IgD-negative memory B cell (primary cell): ENCODE results near the gene SWAP70. TPM values are rescaled to one million over a fixed set of nuclear protein-coding genes. Genes with fewer than 3 reads are reported as not detected.
"Not testable (repeated sequence)": the region's sequence is repeated elsewhere in the genome, so short reads cannot be mapped to it uniquely, and the experiment has no call there.

Experiments used
- H3K27ac Mint-ChIP-seq, 3 donors: one replicate each; pipeline ENCODE4 v1.8.0; 2020 to 2022; ENCODE audit warnings: mild to moderate bottlenecking in 3 of 3, mixed read lengths in 3 of 3, moderate library complexity in 1 of 3
- H3K27me3 Mint-ChIP-seq: one replicate; pipeline ENCODE4 v1.8.0; 2021; ENCODE audit warnings: mixed read lengths
- H3K36me3 Mint-ChIP-seq: one replicate; pipeline ENCODE4 v1.8.0; 2020; ENCODE audit warnings: mild to moderate bottlenecking, mixed read lengths
- H3K4me1 Mint-ChIP-seq, 3 donors: one replicate each; pipeline ENCODE4 v1.8.0; 2020 to 2022; ENCODE audit warnings: mixed read lengths in 3 of 3, mild to moderate bottlenecking in 1 of 3
- H3K4me3 Mint-ChIP-seq, 4 donors: one replicate each; pipeline ENCODE4 v1.8.0; 2020 to 2022; ENCODE audit warnings: mild to moderate bottlenecking in 4 of 4, mixed read lengths in 4 of 4, moderate library complexity in 3 of 4
- H3K9me3 Mint-ChIP-seq, 3 donors: one replicate each; pipeline ENCODE4 v1.8.0; 2020 to 2021; ENCODE audit warnings: mixed read lengths in 3 of 3, mild to moderate bottlenecking in 1 of 3
- polyA plus RNA-seq: library from polyadenylated mRNA; unstranded; fragments of 300-500 nt; fragmentation: Illumina TruSeq; gene quantifications from one replicate; pipeline ENCODE4 v1.2.3, GENCODE V29; 2021

The SWAP70 gene
- polyA plus RNA-seq, 1 donor from 2014 or later, result 298 TPM

DNA sequence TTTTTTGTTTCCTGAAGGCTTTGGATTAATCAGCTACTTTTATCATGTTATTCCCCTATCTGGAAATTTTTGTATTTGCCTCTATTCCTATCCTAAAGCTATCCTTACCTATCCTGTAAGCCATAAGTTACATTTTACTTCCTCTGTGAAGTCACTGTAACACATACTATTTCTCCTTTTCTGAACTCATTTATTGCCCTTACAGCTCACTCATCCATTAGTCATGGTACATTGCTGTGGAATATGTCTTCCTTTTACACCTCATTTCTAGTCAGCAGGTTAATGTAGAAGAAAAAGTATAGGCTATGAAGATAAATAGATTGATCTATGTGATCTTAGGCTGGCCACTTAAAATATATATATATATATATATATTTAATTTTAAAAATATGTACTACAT lies 28.0 kb downstream of the SWAP70 start:
- Mint-ChIP-seq H3K27ac (peak overlapping the region in 2 of 3 donors; percentile 64 to 89), H3K4me1 (peaks cover 38 to 45% (median 39%) of the 10 kb centered on the region in 3 donors), H3K36me3 (peaks cover 6% of the 10 kb centered on the region), H3K27me3 (no peaks in the 10 kb centered on the region), H3K9me3 (no peaks in the 10 kb centered on the region), H3K4me3 (peak overlapping the region; percentile 42 to 93 (median 70))

DNA sequence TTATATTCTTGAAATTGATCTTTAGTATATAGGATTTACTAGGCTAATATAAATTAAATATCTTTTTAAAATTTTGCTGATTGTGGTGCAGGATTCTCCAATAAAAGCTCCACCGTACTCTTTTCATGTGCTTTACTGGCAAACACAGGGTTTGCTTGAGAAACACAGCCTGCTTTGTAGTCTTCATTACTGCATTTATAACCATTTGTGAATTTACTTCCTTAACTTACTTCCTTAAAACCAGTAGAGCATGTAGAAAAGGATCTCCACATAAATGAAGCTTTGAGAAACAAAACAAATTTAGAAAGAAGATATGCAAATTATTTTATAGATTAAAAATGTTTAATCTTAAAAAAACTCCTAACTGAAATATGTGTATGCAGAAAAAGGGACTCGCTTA lies 28.8 kb downstream of the SWAP70 start:
- Mint-ChIP-seq H3K4me3 (peak overlapping the region; percentile 42 to 93 (median 65)), H3K4me1 (peaks cover 41 to 48% (median 45%) of the 10 kb centered on the region in 3 donors), H3K9me3 (no peaks in the 10 kb centered on the region), H3K27me3 (no peaks in the 10 kb centered on the region), H3K36me3 (peaks cover 6% of the 10 kb centered on the region), H3K27ac (peak overlapping the region in 2 of 3 donors; percentile 64 to 96)

DNA sequence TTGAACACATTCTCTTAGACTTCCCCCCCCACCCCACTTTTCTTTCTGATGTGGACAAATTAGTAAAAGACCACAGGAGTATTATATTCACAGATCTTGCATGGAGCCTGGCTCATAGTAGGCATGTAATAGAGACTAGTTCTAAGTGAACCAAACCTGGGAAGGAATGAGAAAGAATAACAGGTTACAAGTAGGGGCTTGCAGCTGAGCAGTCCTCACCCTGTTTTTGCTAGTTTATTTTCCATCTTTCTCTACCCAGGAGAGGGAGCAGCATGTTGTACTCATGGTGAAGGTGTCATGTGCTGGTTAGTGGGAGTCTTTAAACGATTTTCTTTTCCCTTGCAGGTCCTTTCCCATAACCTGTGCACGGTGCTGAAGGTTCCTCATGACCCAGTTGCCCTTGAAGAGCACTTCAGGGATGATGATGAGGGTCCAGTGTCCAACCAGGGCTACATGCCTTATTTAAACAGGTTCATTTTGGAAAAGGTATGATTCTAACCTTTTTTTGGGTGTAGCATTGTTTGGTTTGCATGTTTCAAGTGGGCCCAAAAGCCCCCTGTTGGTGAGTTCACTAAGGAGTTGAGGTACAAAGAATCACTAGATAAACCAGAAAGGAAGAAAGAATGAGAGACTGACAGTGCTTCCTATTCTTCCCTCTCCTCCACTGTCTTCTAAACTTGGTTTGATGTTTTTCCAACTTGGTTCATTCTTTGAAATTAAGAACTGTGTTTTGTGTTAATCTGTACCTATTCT lies 30.1 kb downstream of the SWAP70 start:
- H3K27ac Mint-ChIP-seq, result peak overlapping the region in 2 of 3 donors; percentile 64 to 91
- peaks cover 51 to 57% (median 56%) of the 10 kb centered on the region in 3 donors for H3K4me1 Mint-ChIP-seq
- peaks cover 14% of the 10 kb centered on the region for H3K36me3 Mint-ChIP-seq
- H3K27me3 Mint-ChIP-seq, result no peaks in the 10 kb centered on the region
- H3K4me3 Mint-ChIP-seq, result peak overlapping the region; percentile 41 to 87 (median 82)
- no peaks in the 10 kb centered on the region for H3K9me3 Mint-ChIP-seq

- H3K27ac Mint-ChIP-seq, result peak overlapping the region in 2 of 3 donors; percentile 5 to 64
- peaks cover 14% of the 10 kb centered on the region for H3K36me3 Mint-ChIP-seq
- H3K9me3 Mint-ChIP-seq, H3K27me3 Mint-ChIP-seq: not testable (repeated sequence)
- peaks cover 57 to 63% (median 63%) of the 10 kb centered on the region in 3 donors for H3K4me1 Mint-ChIP-seq
- peak overlapping the region in 2 of 4 donors; percentile 37 to 66 for H3K4me3 Mint-ChIP-seq
These were observed 31.4 kb downstream of the SWAP70 start for GRCh38 chr11:9695228-9695627.

GRCh38 chr11:9697766-9698165 lies 33.9 kb downstream of the SWAP70 start:
- H3K4me1 Mint-ChIP-seq, result peaks cover 56 to 63% (median 60%) of the 10 kb centered on the region in 3 donors
- peak overlapping the region; percentile 51 to 94 (median 90) for H3K27ac Mint-ChIP-seq
- no peaks in the 10 kb centered on the region for H3K27me3 Mint-ChIP-seq
- no peaks in the 10 kb centered on the region for H3K9me3 Mint-ChIP-seq
- H3K36me3 Mint-ChIP-seq, result peaks cover 23% of the 10 kb centered on the region
- peak overlapping the region; percentile 26 to 88 (median 71) for H3K4me3 Mint-ChIP-seq

DNA sequence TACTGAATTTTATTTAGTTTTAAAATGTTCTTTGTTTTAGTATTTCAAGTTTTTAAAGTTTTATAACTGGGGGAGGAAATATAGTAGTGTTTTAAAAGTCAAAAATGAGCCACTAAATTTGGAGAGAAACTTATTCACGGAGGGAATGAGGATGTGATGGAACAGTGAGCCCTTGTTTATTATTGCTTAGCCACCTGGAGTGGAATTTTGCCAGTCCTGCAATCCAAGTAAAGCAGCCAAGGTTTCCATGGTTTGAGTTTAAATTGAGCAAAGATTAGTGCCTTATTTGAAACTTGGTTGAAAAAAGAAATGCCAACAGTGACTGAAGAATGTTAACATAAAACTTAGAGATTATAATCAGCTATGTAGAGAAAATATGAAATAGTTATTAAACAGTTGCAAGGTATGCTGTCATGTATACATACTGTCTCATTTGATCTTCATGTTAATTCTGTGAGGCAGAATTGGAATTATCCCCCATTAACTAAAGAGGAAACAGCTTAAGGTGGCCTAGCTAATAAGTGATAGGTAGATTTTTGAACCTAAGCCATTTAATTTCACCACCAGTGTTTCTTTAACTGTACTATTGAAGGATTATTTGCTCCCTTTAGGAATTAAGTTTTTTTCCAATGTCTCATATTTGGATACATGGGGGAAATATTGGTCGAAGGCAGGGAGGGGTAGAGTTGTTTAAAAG lies 36.4 kb downstream of the SWAP70 start:
- H3K4me1 Mint-ChIP-seq, result peaks cover 54 to 65% (median 62%) of the 10 kb centered on the region in 3 donors
- peak overlapping the region; percentile 71 to 85 (median 80) for H3K27ac Mint-ChIP-seq
- H3K36me3 Mint-ChIP-seq, result peaks cover 22% of the 10 kb centered on the region
- peak overlapping the region in 2 of 4 donors; percentile 53 to 85 for H3K4me3 Mint-ChIP-seq
- H3K27me3 Mint-ChIP-seq, result no peaks in the 10 kb centered on the region
- no peaks in the 10 kb centered on the region for H3K9me3 Mint-ChIP-seq

GRCh38 chr11:9701799-9702198 lies 37.9 kb downstream of the SWAP70 start:
- H3K4me3 Mint-ChIP-seq, result peak overlapping the region in 3 of 4 donors; percentile 60 to 90 (median 61)
- H3K9me3 Mint-ChIP-seq, result no peaks in the 10 kb centered on the region
- no peaks in the 10 kb centered on the region for H3K27me3 Mint-ChIP-seq
- H3K4me1 Mint-ChIP-seq, result peaks cover 50 to 59% (median 57%) of the 10 kb centered on the region in 3 donors
- H3K36me3 Mint-ChIP-seq, result peaks cover 20% of the 10 kb centered on the region
- peak overlapping the region; percentile 75 to 91 (median 82) for H3K27ac Mint-ChIP-seq

- H3K27me3 Mint-ChIP-seq, result no peaks in the 10 kb centered on the region
- peak overlapping the region; percentile 39 to 90 (median 60) for H3K4me3 Mint-ChIP-seq
- H3K36me3 Mint-ChIP-seq, result peaks cover 19% of the 10 kb centered on the region
- H3K4me1 Mint-ChIP-seq, result peaks cover 50 to 60% (median 54%) of the 10 kb centered on the region in 3 donors
- no peaks in the 10 kb centered on the region for H3K9me3 Mint-ChIP-seq
- H3K27ac Mint-ChIP-seq, result peak overlapping the region; percentile 88 to 93 (median 90)
These were observed 39.4 kb downstream of the SWAP70 start for GRCh38 chr11:9703280-9703679.

DNA sequence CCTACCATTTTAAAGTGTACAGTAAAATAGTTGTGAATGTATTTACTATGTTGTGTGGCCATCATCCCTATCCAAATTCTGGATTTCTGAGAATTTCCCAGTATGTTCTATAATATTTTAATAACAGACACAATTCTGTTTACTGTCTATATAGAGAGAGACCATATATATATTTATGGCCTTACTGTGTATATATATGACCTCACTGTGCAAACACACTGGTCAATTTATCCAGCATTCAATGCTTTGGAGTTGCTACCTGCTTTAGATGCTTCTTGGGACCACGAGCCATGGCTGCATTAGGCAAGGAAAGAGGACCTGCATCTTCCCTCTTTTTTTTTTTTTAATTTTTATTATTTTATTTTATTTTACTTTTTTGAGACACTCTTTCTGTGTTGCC lies 40.2 kb downstream of the SWAP70 start:
- Mint-ChIP-seq H3K27me3 (no peaks in the 10 kb centered on the region), H3K36me3 (peaks cover 14% of the 10 kb centered on the region), H3K4me1 (peaks cover 48 to 61% (median 52%) of the 10 kb centered on the region in 3 donors), H3K4me3 (no peak overlapping the region), H3K9me3 (no peaks in the 10 kb centered on the region), H3K27ac (peak overlapping the region; percentile 84 to 93 (median 90))

DNA sequence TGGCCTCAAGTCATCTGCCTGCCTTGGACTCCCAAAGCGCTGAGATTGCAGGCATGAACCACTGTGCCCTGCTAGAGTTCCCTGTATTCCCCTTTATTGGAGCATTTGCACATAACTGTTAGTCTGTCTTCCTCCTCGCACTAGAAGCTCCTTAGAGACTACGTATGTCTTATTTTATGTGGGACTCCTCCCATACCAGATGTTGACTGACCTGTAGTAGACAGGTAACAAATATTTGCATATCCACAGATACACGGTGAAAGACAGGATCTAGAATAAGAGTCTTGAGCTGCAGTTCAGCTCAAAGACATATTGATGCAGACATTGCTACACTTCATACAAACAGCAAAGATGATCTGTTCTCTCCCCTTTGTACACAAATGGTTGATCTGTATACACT lies 40.7 kb downstream of the SWAP70 start:
- H3K27ac Mint-ChIP-seq, result peak overlapping the region; percentile 65 to 87 (median 84)
- peaks cover 48 to 64% (median 54%) of the 10 kb centered on the region in 3 donors for H3K4me1 Mint-ChIP-seq
- no peaks in the 10 kb centered on the region for H3K9me3 Mint-ChIP-seq
- no peaks in the 10 kb centered on the region for H3K27me3 Mint-ChIP-seq
- H3K36me3 Mint-ChIP-seq, result peaks cover 15% of the 10 kb centered on the region
- H3K4me3 Mint-ChIP-seq, result peak overlapping the region; percentile 1 to 76 (median 38)

- H3K36me3 Mint-ChIP-seq, result peaks cover 18% of the 10 kb centered on the region
- not testable (repeated sequence) for H3K9me3 Mint-ChIP-seq, H3K27ac Mint-ChIP-seq
These were observed 41.5 kb downstream of the SWAP70 start for GRCh38 chr11:9705361-9705760.

GRCh38 chr11:9708544-9708943 lies 44.7 kb downstream of the SWAP70 start:
- Mint-ChIP-seq H3K4me1 (peaks cover 49 to 63% (median 52%) of the 10 kb centered on the region in 3 donors), H3K27me3 (no peaks in the 10 kb centered on the region), H3K4me3 (peak overlapping the region; percentile 1 to 72 (median 43)), H3K36me3 (peaks cover 7% of the 10 kb centered on the region), H3K27ac (peak overlapping the region; percentile 55 to 92 (median 86)), H3K9me3 (no peaks in the 10 kb centered on the region)

More at GRCh38 chr11:9705361-9705760, 41.5 kb downstream of the SWAP70 start:
- peaks cover 50 to 66% (median 57%) of the 10 kb centered on the region in 3 donors for H3K4me1 Mint-ChIP-seq
- H3K27me3 Mint-ChIP-seq, H3K4me3 Mint-ChIP-seq: not testable (repeated sequence)

DNA sequence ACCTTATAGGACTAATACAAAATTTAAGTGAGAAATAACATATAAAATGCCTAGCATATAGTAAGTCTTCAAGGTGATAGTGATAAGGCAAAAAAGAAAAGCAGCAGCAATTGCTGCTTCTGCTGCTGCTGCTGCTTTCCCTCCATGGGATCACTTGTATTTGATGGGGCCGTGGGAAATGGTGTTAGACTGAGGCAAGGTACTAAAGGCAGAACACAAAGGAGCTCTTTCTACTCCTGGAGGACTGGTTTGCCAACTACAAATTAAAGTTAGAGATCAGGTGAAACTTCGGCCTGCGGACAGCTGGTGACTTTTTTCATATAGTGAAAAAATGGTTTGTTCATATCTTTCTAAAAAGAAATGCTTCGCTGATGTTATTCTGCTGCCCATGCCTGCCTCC lies 46.3 kb downstream of the SWAP70 start:
- peaks cover 12% of the 10 kb centered on the region for H3K36me3 Mint-ChIP-seq
- no peaks in the 10 kb centered on the region for H3K27me3 Mint-ChIP-seq
- H3K4me3 Mint-ChIP-seq, result peak overlapping the region in 3 of 4 donors; percentile 24 to 72 (median 70)
- peaks cover 50 to 63% (median 54%) of the 10 kb centered on the region in 3 donors for H3K4me1 Mint-ChIP-seq
- peak overlapping the region; percentile 79 to 92 (median 90) for H3K27ac Mint-ChIP-seq
- no peaks in the 10 kb centered on the region for H3K9me3 Mint-ChIP-seq

DNA sequence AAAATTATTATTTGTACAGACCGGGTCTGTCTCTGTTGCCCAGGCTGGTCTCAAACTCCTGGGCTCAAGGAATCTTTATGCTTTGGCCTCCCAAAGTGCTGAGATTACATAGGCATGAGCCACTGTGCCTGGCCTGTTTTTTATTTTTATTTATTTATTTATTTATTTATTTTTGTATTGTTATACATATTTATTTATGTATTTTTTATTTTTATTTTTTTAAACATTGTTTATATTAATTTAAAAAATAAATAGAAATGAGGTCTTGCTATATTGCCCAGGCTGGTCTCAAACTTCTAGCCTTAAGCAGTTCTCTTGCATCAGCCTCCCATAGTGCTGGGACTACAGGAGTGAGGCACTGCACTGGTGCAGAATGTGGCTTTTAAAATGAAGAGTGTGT lies 47.0 kb downstream of the SWAP70 start:
- Mint-ChIP-seq H3K4me3 (peak overlapping the region in 2 of 4 donors; percentile 37 to 91), H3K4me1 (peaks cover 51 to 65% (median 59%) of the 10 kb centered on the region in 3 donors), H3K9me3 (no peaks in the 10 kb centered on the region), H3K27me3 (no peaks in the 10 kb centered on the region), H3K36me3 (peaks cover 15% of the 10 kb centered on the region), H3K27ac (peak overlapping the region; percentile 46 to 92 (median 91))
